GM19372 (cell line): Measurements from ENCODE around the gene CCNF.

Experiments used
- ATAC-seq: cut with Tn5 transposase; IDR thresholded peaks from one replicate; pipeline ENCODE4 v1.9.1; 2021; ENCODE audit warnings: mild to moderate bottlenecking, low read depth, moderate library complexity; ENCODE audit not compliant: unreplicated experiment

The CCNF gene

DNA sequence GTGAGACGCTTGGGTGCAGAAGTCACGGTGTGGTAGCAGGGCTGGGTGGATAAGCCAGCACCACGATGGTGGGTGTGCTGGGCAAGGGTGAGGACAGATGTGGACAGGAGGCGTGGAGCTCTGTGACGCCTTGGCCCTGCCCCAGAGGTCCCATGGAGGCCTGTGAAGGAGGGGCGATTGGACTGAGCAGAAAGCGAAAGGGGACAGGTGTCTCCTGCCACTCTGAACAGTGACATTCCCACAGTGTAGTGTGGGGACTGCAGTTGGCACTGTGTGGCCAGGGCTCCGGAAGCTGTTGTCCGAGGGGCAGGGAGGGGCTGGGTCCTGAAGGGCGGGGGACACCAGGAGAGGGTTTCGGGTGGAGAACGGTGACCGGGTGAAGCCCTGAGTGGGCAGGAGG, 53.0 kb downstream of the CCNF start:
- ATAC-seq: no peak

DNA sequence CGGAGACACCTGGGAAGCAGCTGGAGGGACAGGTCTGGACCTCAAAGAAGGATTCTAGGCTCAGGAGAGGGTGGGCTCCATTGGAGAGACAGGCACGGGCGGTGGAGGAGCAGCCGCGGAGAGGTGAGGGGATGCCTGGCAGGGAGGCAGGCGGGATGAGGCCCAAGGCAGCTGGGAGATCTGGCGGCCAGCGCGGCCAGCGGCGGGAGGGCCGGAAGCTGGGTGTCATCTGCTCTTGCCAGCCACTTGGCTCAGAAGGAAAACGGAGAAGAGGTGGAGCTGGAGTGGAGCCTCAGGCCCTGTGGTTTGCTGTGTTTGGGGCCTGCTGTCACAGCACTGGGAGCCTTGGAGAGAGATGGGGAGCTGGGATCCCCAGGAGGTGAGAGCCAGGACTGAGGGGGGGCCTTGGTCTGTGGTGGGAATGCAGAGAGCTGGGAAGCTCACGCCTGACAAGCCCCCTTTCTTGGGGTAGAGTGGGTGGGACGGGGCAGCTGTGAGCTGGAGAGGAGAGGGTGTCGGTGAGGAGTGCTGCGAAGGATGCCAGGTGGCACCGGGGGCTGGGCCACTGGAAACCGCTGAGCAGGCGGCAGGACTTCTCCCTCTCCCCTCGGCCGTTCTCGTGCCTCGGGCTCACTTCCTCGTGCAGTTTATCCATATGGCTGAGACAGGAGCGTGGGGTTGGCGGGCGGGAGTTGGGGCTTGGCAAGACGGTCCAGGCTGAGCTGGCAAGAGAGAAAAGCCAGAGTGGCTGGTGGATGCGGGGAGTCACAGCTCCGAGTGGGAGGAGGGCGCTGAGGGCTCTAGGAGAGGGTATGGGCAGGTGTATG, 53.7 kb downstream of the CCNF start:
- no peak for ATAC-seq

DNA sequence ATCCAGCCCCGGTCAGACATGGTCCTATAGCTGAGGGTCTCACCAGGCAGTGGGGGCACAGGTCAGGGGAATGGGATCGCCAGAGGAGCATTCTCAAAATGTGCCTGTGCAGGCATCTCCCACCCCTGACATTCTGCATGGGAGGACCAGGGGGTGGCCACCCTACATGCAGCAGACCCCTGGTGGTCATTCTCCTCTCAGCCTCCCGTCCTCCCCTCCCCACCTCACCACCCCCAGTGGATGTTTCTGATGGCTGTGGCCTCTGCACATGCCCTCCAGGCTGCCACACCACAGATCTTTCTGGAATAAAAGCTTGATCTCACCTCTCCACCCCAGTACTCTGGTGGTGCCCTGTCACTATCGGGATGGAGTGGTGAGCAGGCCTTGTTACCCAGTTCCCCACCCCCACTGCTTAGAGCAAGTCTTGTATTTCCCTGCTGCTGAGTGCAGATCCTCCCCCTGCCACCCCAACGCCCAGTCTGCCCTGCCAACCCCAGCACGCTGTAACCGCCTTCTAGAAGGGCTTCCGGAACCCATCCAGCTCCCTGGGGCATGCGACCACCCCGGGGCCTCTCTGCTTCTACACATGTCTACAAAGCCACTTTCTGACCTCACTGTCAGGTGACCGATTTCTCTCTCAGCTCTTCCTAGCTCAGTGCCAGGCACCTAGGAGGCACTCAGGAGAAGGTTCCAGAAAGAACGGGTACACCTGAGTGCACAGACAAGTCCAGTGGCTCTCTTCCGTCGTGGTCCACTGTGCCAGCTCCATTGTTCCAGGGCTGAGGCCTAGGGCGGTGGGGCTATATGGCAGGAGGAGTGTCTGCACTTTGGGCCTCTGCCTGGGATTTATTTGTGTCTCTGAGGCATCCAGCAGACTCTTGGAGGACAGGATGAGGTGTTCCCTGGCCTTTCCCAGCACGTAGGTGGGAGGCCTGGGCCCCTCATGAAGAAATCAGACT, 55.0 kb downstream of the CCNF start:
- no peak for ATAC-seq

DNA sequence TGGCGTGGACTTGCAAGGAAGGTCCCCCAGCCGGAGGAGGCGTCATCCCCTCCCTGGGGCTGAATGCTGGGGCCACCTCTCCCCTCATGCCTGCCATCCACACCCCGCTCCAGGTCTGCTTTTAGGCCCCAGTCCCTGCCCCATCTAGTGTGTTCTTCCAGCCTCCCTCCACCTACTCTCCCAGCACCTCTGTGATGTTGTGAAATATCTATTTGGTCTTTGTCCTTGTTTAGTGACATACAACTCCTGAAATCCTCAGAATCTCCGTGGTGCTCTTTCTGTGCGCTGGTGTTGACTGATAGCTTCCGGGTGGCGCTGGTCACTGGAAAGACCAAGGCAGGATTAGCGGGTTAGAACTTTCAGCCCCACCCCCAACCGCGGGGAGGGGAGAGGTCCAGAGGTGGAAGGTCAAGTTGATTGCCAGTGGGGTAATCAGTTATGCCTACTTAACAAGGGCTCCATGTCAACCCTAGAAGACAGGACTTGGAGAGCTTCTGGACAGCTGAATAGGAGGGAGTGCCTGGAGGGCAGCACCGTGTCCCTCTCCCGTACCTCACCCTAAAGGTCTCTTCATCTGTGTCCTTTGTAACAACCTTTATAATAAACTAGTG, 55.8 kb downstream of the CCNF start:
- ATAC-seq: no peak

DNA sequence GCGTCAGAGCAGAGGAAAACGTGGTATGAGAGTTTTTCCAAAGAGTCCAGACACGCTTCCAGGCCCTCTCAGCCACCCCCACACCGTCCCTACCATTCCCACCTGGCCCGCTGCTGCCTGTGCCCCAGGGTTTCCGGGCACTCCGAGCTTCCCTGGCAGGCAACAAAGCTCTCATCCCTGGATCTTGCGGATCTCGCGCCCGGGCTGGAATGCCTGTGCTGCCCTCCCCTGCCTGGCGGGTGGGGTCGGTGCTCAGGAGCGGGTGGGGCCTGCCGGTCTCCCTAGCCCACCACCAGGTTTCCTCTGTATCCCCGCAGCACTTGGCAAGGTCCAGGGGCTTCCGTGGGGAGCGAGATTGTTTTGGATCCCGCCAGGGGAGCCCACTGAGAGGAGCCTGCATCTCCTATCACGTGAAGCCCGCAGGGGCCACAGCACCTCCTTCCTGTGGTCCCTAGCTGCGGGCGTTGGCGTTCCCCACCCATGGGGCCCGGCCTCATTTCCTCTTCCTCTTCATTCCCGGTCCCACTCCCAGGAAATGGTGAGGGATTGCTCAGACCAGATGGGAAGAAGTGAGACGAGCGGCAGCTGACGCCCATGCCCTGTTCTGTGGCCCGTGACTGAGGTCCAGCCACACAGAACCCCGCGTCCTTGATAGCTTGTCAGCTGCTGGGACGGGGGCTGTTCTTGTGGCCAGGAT, 56.7 kb downstream of the CCNF start:
- no peak for ATAC-seq

DNA sequence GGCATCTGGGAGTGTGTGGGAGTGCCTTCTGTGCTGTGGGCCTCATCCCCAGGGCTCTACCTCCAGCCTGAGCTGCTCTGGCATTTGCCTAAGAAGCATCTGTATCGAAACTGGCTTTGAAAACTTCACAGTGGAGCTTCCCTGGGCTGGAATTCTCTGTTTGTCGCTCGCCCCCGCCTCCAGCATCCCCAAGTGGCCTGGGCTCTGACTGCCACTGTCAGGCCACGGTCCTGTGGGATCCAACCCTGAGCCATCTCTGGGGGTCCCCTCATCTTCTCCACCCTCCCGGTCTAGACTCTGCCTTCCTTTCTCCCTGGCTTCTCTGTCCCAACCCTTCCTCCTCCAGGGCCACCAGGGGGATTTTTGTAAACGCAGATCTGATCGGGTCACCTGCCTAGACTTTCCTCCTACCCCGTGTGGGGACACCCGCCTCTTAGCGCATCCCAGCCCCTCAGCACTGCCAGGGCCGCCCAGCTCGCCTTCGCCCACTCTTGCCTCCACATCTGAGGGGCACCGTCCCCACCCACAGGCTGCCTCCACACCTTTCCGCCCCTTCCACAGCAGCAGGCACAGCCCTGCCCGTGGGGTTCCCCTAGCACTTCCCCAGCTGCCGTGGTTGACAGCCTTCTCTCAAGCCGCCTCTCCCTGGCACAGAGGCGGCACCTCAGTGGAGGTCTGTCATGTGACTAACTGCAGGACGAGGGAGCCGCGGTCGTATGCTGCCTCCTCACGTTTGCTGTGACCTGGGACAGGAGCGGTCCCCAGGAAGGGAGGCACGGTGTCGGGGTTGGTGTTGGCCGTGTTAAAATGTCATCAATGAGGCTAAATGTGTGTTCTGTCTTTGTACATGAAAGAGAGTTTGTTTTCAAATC, 57.6 kb downstream of the CCNF start:
- peak; percentile 45 for ATAC-seq

DNA sequence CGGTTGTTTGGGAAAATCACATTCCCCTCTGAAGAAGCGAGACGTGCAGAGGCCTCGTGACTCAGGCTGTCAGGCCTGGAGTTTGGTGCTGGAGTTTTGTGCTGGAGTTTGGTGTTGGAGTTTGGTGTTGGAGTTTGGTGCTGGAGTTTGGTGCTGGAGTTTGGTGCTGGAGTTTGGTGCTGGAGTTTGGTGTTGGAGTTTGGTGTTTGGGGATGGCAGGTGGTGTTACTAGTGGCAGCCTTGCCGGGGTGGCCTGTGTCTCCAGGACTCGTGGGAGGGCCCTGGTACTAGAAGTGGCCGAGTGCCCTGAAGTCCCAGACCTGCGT, 58.2 kb downstream of the CCNF start:
- no peak for ATAC-seq

DNA sequence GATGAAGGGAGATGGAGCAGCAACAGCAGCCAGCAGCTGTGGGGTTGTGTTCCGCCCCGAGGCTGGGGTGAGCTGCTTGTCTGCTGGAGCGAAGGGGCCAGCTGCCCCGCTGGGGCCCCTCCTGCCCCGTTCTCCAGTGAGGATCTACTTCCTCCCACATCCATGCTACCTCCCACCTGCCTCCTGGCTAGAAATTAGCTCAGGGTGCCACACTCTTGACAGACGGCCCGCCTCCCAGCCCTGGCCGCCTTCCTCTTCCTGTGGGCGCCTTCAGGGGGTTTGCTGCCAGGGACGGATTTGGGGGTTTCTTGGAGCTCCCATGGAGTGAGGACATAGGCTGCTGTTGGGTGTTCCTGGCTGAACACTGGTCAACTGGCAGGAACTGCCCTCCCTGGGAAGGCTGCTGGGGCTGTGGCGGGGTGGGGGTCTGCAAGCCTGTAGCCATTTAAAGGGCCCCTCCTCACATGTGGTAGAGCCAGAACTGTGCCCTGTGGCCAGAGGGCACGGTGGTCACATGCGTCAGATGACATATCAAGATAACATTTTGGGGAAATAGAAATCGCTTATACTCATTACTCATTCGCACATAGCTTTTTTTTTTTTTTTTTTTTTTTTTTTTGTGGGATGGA, 58.8 kb downstream of the CCNF start:
- ATAC-seq: no peak

DNA sequence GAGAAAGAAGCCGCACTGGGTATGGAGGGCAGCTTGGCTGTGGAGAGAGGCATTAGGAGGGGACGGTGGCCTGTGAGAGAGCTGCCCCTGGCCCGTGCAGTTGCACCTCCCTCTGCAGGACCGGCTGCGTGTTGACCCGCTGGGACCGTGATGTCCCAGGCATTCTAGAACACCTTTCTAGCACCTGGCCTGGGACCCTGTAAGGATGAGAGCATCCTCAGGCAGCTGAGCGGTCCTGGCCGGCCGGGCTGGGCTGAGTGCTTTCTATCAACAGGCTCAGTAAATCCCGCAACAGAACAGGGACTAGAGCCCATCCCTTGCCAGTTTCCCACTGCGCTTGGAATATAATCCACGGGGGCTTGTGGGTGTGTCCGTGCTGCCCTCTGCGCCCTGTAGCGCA, 60.3 kb downstream of the CCNF start:
- no peak for ATAC-seq

DNA sequence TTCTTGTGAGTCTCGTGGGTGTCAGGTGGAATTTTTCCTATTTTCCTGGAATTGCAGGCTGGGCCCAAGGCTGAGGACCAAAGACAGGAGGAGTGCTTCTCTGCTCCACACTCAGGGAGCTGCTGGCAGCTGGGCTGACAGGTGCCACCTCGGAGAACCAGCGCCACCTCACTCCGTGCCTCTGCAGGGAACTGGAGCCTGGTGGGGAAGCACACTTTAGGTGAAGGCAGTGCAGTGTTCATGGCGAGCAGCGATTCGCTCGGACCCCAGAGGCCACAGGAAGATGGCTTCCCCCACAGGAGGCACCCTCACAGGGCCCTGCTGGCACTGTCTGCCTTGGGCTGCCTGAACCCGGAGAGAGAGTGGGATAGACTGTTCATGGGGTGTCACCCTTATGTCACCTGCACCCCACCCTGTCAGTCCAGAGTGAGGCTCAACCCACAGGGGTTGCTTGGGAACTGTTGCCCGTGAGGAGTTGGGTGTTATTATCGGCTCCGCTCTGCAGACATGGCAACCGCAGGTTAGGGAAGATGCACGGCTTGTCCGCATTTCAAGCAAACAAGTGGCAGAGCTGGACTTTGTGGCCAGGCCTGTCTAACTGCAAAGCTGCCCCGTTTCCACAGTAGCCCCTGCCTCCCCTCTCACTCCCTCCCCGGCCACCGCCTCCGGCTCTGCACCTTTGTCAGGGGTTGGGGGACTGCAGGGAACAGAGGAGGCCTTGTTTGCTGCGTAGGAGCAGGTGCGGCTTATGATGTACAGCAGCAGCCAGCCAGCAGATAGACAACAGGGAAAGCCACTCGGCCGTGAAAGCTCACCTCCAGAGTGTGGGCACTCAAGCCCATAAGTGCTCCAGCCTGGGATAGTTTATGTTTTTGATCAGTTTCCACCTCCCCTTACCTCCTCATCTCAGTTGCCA, 61.2 kb downstream of the CCNF start:
- ATAC-seq: no peak

DNA sequence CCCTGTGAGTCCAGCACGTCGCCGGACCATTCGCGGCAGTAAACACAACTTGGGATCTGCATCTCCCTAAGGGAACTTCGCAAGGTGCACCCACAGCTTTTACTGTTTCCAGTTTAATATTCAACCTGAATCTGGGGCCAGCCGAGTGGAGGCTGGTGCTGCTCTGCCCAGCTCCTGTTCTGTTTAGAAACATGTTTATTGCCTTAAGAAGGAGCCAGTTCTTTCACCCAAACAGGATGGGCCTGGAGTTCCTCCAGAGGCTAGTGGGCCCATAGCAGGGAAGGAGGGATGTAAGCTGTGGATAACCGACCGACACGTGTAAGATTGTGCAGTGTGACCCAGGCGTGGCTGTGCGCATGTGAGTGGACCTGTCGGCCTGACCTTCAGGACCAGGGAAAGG, 63.0 kb downstream of the CCNF start:
- no peak for ATAC-seq

DNA sequence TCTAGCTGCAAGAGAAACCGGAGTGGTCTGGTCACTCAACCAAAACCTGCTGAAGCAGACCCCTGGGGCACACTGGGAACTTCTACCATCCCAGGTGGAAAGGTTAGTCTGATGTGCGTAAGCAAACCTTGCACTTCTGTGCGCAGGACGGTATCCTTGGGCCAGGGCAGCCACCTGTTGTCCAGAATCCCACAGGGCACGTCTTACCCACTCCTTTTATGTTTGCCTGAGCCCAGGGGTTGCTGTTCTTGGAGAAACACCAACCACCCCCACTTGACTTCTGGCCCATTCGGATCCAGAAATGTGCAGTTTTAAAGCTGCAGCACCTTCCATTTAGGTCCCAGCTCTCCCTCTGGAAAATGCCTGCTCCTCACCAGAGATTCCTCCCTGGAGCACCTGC, 64.4 kb downstream of the CCNF start:
- ATAC-seq: no peak

DNA sequence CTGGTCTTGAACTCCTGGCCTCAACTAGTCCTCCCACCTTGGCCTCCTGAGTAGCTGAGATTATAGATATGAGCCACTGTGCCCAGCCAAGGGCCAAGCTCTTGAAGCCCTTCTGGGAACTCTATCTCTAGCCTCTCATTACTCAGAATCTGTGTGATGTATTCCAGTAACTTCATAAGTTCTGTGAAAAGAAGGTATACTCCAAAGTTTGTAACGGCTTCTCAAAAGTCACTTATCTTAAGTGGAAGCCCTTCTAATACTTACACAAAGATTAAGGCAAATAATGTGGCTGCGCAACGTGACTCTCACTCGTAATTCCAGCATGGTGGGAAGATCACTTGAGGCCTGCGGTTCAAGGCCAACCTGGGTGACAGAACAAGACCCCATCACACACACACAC, 65.4 kb downstream of the CCNF start:
- ATAC-seq: no peak

DNA sequence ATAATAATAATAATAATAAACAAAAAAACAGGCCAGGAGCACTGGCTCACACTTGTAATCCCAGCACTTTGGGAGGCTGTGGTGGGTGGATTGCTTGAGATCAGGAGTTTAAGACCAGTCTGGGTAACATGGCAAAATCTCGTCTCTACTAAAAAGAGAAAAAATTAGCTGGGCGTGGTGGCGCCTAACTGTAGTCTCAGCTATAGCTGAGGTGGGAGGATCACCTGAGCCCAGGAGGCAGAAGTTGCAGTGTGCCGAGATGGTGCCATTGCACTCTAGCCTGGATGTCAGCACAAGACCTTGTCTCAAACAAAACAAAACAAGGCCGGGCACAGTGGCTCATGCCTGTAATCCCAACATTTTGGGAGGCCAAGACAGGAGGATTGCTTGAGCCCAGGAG, 65.8 kb downstream of the CCNF start:
- no peak for ATAC-seq

DNA sequence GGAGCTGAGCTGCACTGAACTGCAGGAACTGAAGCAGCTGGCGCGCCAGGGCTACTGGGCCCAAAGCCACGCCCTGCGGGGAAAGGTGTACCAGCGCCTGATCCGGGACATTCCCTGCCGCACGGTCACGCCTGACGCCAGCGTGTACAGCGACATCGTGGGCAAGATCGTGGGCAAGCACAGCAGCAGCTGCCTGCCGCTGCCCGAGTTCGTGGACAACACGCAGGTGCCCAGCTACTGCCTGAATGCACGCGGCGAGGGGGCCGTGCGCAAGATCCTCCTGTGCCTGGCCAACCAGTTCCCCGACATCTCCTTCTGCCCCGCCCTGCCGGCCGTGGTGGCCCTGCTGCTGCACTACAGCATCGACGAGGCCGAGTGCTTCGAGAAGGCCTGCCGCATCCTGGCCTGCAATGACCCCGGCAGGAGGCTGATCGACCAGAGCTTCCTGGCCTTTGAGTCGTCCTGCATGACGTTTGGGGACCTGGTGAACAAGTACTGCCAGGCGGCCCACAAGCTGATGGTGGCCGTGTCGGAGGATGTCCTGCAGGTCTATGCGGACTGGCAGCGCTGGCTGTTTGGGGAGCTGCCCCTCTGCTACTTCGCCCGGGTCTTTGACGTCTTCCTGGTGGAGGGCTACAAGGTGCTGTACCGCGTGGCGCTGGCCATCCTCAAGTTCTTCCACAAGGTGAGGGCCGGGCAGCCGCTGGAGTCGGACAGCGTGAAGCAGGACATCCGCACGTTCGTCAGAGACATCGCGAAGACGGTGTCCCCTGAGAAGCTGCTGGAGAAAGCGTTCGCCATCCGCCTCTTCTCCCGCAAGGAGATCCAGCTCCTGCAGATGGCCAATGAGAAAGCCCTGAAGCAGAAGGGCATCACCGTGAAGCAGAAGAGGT, 67.2 kb downstream of the CCNF start:
- ATAC-seq: no peak

DNA sequence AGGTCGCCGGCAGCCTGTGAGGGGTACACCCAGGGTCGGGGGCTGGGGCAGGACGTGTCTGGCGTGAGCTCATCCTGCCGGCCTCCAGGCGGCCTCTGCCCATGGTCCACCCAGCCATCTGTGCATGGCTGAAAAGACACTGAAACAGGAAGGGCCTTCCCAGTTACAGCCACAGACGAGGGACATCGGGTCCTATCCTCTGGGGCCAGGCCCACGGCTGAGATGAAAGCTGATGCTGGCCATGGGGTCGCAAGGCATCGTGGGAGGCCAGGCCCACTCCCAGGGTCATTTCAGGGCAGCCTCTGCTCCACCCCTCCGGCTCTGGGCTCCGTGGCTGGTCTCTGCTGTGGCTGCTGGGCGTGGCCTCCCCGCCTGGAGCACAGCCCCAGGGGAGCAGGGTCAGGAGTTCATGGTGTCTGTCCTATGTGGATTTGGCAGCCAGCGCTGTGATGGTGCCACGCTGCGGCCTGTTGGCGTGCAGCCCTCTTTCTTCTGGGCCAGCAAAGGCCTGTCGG, 67.9 kb downstream of the CCNF start:
- no peak for ATAC-seq
